Astrocyte (in vitro differentiated cells and primary cell): ENCODE results near the gene PIK3IP1. TPM values are rescaled to one million over a fixed set of nuclear protein-coding genes. Genes with fewer than 3 reads are reported as not detected.
A peak's percentile ranks its signal among the peaks of the same experiment; 100 is the strongest.

Experiments
- DNase-seq: peaks from one replicate; pipeline ENCODE4 v3.0.0-alpha.2; 2010; ENCODE audit warnings: low read depth
- FAIRE-seq: peaks from 2 replicates; lab custom pipeline; 2011; peaks lifted over from hg19 to GRCh38; lab: Jason Lieb, UNC
- H2AFZ ChIP-seq: 2 replicates; pipeline ENCODE4 v1.6.0; 2012; ENCODE audit warnings: low read depth, low read length, inconsistent platforms
- H3K27ac ChIP-seq: 2 replicates; pipeline ENCODE4 v1.5.1; 2011; ENCODE audit warnings: low read depth, low read length, inconsistent platforms
- H3K27me3 ChIP-seq: 2 replicates; pipeline ENCODE4 v1.6.0; 2011; ENCODE audit warnings: low read length, inconsistent platforms; ENCODE audit not compliant: insufficient read depth
- H3K36me3 ChIP-seq: 2 replicates; pipeline ENCODE4 v1.5.1; 2011; ENCODE audit warnings: low read length, inconsistent platforms; ENCODE audit not compliant: insufficient read depth
- H3K4me1 ChIP-seq: 2 replicates; pipeline ENCODE4 v1.5.1; 2011; ENCODE audit warnings: low read length, inconsistent platforms; ENCODE audit not compliant: insufficient read depth
- H3K4me2 ChIP-seq: 2 replicates; pipeline ENCODE4 v1.6.0; 2012; ENCODE audit warnings: low read length, inconsistent platforms
- H3K4me3 ChIP-seq: 2 replicates; pipeline ENCODE4 v1.5.1; 2011; ENCODE audit warnings: low read depth, mild to moderate bottlenecking, low read length, inconsistent platforms; ENCODE audit not compliant: insufficient read depth
- H3K79me2 ChIP-seq: 2 replicates; pipeline ENCODE4 v1.6.0; 2012; ENCODE audit warnings: mild to moderate bottlenecking, low read length, inconsistent platforms; ENCODE audit not compliant: insufficient read depth
- H3K9ac ChIP-seq: 2 replicates; pipeline ENCODE4 v1.6.0; 2012; ENCODE audit warnings: mild to moderate bottlenecking, low read length, inconsistent platforms
- H3K9me3 ChIP-seq: 2 replicates; pipeline ENCODE4 v1.5.1; 2012; ENCODE audit warnings: low read depth, mild to moderate bottlenecking, low read length, inconsistent platforms; ENCODE audit not compliant: insufficient read depth
- H4K20me1 ChIP-seq: 2 replicates; pipeline ENCODE4 v1.6.0; 2012; ENCODE audit warnings: low read length, inconsistent platforms; ENCODE audit not compliant: insufficient read depth
- H3K27ac Mint-ChIP-seq: one replicate; pipeline ENCODE4 v1.8.0; 2021; ENCODE audit warnings: mild to moderate bottlenecking, mixed read lengths; ENCODE audit not compliant: unreplicated experiment
- H3K27me3 Mint-ChIP-seq: one replicate; pipeline ENCODE4 v1.8.0; 2021; ENCODE audit warnings: low read depth, mixed read lengths; ENCODE audit not compliant: unreplicated experiment
- H3K36me3 Mint-ChIP-seq: one replicate; pipeline ENCODE4 v1.8.0; 2021; ENCODE audit warnings: low read depth, mixed read lengths; ENCODE audit not compliant: unreplicated experiment
- H3K4me1 Mint-ChIP-seq: one replicate; pipeline ENCODE4 v1.8.0; 2021; ENCODE audit warnings: low read depth, mixed read lengths; ENCODE audit not compliant: unreplicated experiment
- H3K4me3 Mint-ChIP-seq: one replicate; pipeline ENCODE4 v1.8.0; 2021; ENCODE audit warnings: mild to moderate bottlenecking, moderate library complexity, mixed read lengths; ENCODE audit not compliant: unreplicated experiment
- H3K9me3 Mint-ChIP-seq: one replicate; pipeline ENCODE4 v1.8.0; 2021; ENCODE audit warnings: mild to moderate bottlenecking, mixed read lengths; ENCODE audit not compliant: unreplicated experiment
- EZH2 ChIP-seq: IDR thresholded peaks from 2 replicates; pipeline ENCODE4 v1.6.1; 2012; ENCODE audit warnings: mild to moderate bottlenecking, low read length, inconsistent platforms; ENCODE audit not compliant: insufficient read depth
- total RNA-seq: library from RNA; stranded (reverse); gene quantifications from 2 replicates; pipeline ENCODE4 v1.2.1, GENCODE V29; 2021
- TF ChIP-seq, protein P1 (sequence below): IDR thresholded peaks from 2 replicates; pipeline ENCODE4 v1.5.1; 2011; ENCODE audit warnings: low read depth, mild to moderate bottlenecking, inconsistent platforms, low read length, moderate library complexity; ENCODE audit not compliant: insufficient read depth

The PIK3IP1 gene
- total RNA-seq, 1 donor from 2014 or later = 21.4 TPM

GRCh38 chr22:31244943-31245451 lies 47.3 kb downstream of the PIK3IP1 start:
- TF ChIP-seq EZH2 = no peak
- TF ChIP-seq, protein P1, sequence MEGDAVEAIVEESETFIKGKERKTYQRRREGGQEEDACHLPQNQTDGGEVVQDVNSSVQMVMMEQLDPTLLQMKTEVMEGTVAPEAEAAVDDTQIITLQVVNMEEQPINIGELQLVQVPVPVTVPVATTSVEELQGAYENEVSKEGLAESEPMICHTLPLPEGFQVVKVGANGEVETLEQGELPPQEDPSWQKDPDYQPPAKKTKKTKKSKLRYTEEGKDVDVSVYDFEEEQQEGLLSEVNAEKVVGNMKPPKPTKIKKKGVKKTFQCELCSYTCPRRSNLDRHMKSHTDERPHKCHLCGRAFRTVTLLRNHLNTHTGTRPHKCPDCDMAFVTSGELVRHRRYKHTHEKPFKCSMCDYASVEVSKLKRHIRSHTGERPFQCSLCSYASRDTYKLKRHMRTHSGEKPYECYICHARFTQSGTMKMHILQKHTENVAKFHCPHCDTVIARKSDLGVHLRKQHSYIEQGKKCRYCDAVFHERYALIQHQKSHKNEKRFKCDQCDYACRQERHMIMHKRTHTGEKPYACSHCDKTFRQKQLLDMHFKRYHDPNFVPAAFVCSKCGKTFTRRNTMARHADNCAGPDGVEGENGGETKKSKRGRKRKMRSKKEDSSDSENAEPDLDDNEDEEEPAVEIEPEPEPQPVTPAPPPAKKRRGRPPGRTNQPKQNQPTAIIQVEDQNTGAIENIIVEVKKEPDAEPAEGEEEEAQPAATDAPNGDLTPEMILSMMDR = no peak
- H4K20me1 ChIP-seq = peaks cover 14% of the 10 kb centered on the region
- peak overlapping the region; percentile 100 for H3K27ac Mint-ChIP-seq
- H3K4me3 ChIP-seq = no peak overlapping the region
- no peaks in the 10 kb centered on the region for H3K36me3 Mint-ChIP-seq
- peaks cover 18% of the 10 kb centered on the region for H3K79me2 ChIP-seq
- H3K36me3 ChIP-seq = no peaks in the 10 kb centered on the region
- peaks cover 71% of the 10 kb centered on the region for H3K4me1 ChIP-seq
- peaks cover 65% of the 10 kb centered on the region for H3K4me1 Mint-ChIP-seq
- FAIRE-seq (no peak), DNase-seq (no peak)
- H3K9me3 Mint-ChIP-seq = no peaks in the 10 kb centered on the region
- H2AFZ ChIP-seq = no peak overlapping the region
- H3K9ac ChIP-seq = peak overlapping the region; percentile 80
- peak overlapping the region; percentile 72 for H3K4me2 ChIP-seq
- H3K27me3 Mint-ChIP-seq = no peaks in the 10 kb centered on the region
- no peaks in the 10 kb centered on the region for H3K27me3 ChIP-seq
- H3K9me3 ChIP-seq = no peaks in the 10 kb centered on the region
- peak overlapping the region; percentile 99 for H3K27ac ChIP-seq
- H3K4me3 Mint-ChIP-seq = no peak overlapping the region

- H3K9ac ChIP-seq = peak overlapping the region; percentile 80
- peak overlapping the region; percentile 34 for H3K4me3 Mint-ChIP-seq
- no peak overlapping the region for H3K4me3 ChIP-seq
- peak overlapping the region; percentile 72 for H3K4me2 ChIP-seq
- no peaks in the 10 kb centered on the region for H3K36me3 ChIP-seq
- H3K9me3 Mint-ChIP-seq = no peaks in the 10 kb centered on the region
- H4K20me1 ChIP-seq = peaks cover 7% of the 10 kb centered on the region
- no peaks in the 10 kb centered on the region for H3K27me3 ChIP-seq
- H3K27ac ChIP-seq = peak overlapping the region; percentile 99
- peaks cover 3% of the 10 kb centered on the region for H3K36me3 Mint-ChIP-seq
- H3K4me1 Mint-ChIP-seq = peaks cover 67% of the 10 kb centered on the region
- peaks cover 69% of the 10 kb centered on the region for H3K4me1 ChIP-seq
- peak; percentile 97 for DNase-seq
- H3K9me3 ChIP-seq = no peaks in the 10 kb centered on the region
- peak overlapping the region; percentile 31 for H2AFZ ChIP-seq
- peak; percentile 83 for FAIRE-seq
- H3K27ac Mint-ChIP-seq = peak overlapping the region; percentile 100
- peaks cover 11% of the 10 kb centered on the region for H3K79me2 ChIP-seq
- no peaks in the 10 kb centered on the region for H3K27me3 Mint-ChIP-seq
- no peak for TF ChIP-seq EZH2
- TF ChIP-seq, protein P1 = no peak
Observed at GRCh38 chr22:31244046-31244942, 48.0 kb downstream of the PIK3IP1 start.
